ENCODE data around the gene SELENOW. TPM values are rescaled to one million over a fixed set of nuclear protein-coding genes. Genes with fewer than 3 reads are reported as not detected.
A peak's percentile ranks its signal among the peaks of the same experiment; 100 is the strongest.

The SELENOW gene
- polyA plus RNA-seq, 1 of the 3 experiments (the other 2 are of a cell fraction), result 335 TPM

DNA sequence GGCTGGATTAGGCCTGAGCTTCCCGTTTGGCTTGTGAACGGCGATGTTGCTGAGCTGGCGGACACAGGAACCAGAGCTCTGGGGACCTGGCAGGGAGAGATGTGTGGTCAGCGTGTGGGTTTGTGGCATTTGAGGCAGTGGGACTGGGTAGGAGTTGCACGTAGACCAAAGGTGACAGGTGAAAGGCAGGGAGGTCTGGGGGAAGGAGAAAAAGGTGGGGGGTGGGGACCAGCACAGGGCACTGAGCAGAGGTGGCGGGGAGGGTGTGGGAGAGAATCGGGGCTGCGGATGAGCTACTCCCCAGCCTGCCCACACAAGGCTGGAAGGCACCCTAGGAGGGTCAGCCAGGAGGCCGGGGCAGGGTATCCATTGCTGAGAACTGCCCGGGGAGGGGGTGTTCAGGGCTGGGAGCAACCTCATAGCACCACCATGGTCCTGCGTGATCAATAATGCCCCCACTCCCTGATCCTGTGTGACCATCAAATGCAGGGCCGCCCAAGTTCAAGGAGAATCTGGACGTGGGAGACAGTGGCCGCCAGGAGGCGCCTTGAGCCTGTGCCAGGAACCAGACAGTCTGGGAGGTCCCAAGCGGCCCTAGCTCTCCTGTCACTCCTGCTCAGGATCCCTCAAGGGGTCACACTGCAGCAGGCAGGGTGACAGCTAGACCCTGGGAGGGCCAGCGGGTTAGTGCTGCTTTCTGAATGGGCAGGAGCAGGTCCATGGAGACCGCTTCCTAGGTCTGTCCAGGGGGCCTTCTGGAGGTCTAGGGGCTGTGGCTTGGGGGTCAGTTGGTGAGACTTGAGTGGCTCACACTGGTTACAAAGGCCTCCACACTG, 12.8 kb upstream of the SELENOW start (continued):
- TF ChIP-seq EZH2phosphoT487 (IDR thresholded peaks at IDR 0.05; ENCODE audit: borderline replicate concordance, low read depth), result no peak
- TF ChIP-seq, protein P1, sequence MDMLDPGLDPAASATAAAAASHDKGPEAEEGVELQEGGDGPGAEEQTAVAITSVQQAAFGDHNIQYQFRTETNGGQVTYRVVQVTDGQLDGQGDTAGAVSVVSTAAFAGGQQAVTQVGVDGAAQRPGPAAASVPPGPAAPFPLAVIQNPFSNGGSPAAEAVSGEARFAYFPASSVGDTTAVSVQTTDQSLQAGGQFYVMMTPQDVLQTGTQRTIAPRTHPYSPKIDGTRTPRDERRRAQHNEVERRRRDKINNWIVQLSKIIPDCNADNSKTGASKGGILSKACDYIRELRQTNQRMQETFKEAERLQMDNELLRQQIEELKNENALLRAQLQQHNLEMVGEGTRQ (IDR thresholded peaks at IDR 0.05; ENCODE audit: borderline replicate concordance, low read depth, low read length), result no peak
- TF ChIP-seq, protein P2, sequence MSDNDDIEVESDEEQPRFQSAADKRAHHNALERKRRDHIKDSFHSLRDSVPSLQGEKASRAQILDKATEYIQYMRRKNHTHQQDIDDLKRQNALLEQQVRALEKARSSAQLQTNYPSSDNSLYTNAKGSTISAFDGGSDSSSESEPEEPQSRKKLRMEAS (IDR thresholded peaks at IDR 0.05; ENCODE audit: low read depth), result no peak
- TF ChIP-seq SMC3 (IDR thresholded peaks at IDR 0.05; ENCODE audit: low read depth, low read length), result peak; percentile 70
- peak; percentile 75 for TF ChIP-seq RAD21 (IDR thresholded peaks at IDR 0.05; ENCODE audit: low read length)
- no peak for TF ChIP-seq TEAD4 (IDR thresholded peaks at IDR 0.05; ENCODE audit: borderline replicate concordance, insufficient read depth)

GRCh38 chr19:47766359-47766620, 12.2 kb upstream of the SELENOW start:
- Histone ChIP-seq H3F3A (replicated peaks; ENCODE audit: insufficient read depth) (peaks cover 4% of the 10 kb centered on the region), H3K27ac (ENCODE audit: low read depth in 2 of 2, low read length in 1 of 2) (no peak overlapping the region), H3K36me3 (replicated peaks in 1 of 2; ENCODE audit: control insufficient read depth in 1 of 2, insufficient read depth in 2 of 2, low read length in 1 of 2) (no peaks in the 10 kb centered on the region), H3K4me3 (ENCODE audit: low read depth in 2 of 2, low read length in 1 of 2) (no peak overlapping the region), H3K4me1 (ENCODE audit: control insufficient read depth in 1 of 2, insufficient read depth in 2 of 2, low read depth in 1 of 2, low read length in 1 of 2) (no peaks in the 10 kb centered on the region; a peak in 1 of 4 replicates), H3K4me2 (no peak overlapping the region), H3K9me2 (no peaks in the 10 kb centered on the region), H3K9me3 (no peaks in the 10 kb centered on the region), H3K27me3 (ENCODE audit: insufficient read depth) (no peaks in the 10 kb centered on the region), H3K9ac (no peak overlapping the region), H4K20me1 (ENCODE audit: insufficient read depth) (no peaks in the 10 kb centered on the region), H3K79me2 (ENCODE audit: insufficient read depth) (no peaks in the 10 kb centered on the region), H2AFZ (ENCODE audit: low read depth) (no peak overlapping the region)
- no peak for DNase-seq
- CTCF ChIA-PET, result interaction anchor here (0.6 to 7.1 kb wide), 16 partner anchors 9 to 125 kb away, joined by 3 to 89 read pairs (median 4); partner anchors contain the start of gene EHD2
- WGBS (ENCODE audit: low lambda C conversion rate), result 71% methylated on average over 6 of the region's 7 CpGs
- POLR2A ChIA-PET, result no interaction called here
- TF ChIP-seq, protein P3, sequence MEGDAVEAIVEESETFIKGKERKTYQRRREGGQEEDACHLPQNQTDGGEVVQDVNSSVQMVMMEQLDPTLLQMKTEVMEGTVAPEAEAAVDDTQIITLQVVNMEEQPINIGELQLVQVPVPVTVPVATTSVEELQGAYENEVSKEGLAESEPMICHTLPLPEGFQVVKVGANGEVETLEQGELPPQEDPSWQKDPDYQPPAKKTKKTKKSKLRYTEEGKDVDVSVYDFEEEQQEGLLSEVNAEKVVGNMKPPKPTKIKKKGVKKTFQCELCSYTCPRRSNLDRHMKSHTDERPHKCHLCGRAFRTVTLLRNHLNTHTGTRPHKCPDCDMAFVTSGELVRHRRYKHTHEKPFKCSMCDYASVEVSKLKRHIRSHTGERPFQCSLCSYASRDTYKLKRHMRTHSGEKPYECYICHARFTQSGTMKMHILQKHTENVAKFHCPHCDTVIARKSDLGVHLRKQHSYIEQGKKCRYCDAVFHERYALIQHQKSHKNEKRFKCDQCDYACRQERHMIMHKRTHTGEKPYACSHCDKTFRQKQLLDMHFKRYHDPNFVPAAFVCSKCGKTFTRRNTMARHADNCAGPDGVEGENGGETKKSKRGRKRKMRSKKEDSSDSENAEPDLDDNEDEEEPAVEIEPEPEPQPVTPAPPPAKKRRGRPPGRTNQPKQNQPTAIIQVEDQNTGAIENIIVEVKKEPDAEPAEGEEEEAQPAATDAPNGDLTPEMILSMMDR (IDR thresholded peaks at IDR 0.05), result no peak
- no peak for TF ChIP-seq RFX5 (IDR thresholded peaks at IDR 0.05; ENCODE audit: low read length)
- TF ChIP-seq GATA2 (CRISPR knock-in tag; IDR thresholded peaks at IDR 0.05), result no peak
- TF ChIP-seq RAD21 (IDR thresholded peaks at IDR 0.05; ENCODE audit: low read length), result no peak
- no peak for TF ChIP-seq SMC3 (IDR thresholded peaks at IDR 0.05; ENCODE audit: low read depth, low read length)
- no peak for TF ChIP-seq TEAD4 (IDR thresholded peaks at IDR 0.05; ENCODE audit: borderline replicate concordance, insufficient read depth)
- no peak for TF ChIP-seq POLR2AphosphoS5 (IDR thresholded peaks at IDR 0.05; ENCODE audit: low read depth, low read length)
- TF ChIP-seq, protein P2 (IDR thresholded peaks at IDR 0.05; ENCODE audit: low read depth), result no peak
- no peak for TF ChIP-seq IRF3 (IDR thresholded peaks at IDR 0.05; ENCODE audit: low read depth, low read length)
